Effector CD4-positive, alpha-beta T cell (primary cell): ENCODE results near the gene ORC4.
"Not testable (repeated sequence)": the region's sequence is repeated elsewhere in the genome, so short reads cannot be mapped to it uniquely, and the experiment has no call there.

Experiments used
- DNase-seq: peaks from one replicate; pipeline ENCODE4 v3.0.0-alpha.2; 2020

Gene ORC4

DNA sequence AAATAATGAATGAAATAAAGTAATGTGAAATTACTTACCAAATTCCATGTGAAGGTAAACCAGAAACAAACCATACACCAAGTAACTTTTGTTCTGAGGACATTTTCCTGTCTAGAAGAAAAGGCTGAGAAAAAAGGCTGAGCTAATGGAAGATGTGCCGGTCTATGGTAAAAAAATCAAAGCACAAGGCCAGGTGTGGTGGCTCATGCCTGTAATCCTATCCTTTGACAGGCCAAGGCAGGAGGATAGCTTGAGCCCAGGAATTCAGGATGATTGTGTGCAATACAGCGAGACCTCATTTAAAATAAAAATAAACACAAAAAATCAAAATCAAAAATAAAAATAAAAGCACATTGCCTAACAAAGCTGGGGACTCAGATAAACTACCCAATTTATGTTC lies 6.7 kb downstream of the ORC4 start:
- no peak for DNase-seq

DNA sequence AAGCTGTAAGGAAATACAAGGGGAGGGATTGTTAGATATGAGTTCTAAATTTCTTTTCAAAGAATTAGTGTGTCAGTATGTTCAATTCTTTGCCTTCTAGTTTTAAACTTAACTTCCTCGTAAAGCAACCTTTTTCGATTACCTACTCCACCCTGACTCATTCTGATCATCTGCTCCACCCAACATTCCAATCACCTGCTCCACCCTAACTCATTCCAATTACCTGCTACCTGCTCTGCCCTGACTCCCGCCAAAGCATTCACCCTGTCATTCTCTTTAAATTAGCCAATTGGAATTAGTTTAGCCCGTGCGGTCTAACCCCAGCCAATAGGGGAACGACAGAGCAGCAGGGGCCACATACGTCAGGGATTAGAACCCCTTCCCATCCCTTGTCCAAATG lies 12.1 kb downstream of the ORC4 start:
- not testable (repeated sequence) for DNase-seq

DNA sequence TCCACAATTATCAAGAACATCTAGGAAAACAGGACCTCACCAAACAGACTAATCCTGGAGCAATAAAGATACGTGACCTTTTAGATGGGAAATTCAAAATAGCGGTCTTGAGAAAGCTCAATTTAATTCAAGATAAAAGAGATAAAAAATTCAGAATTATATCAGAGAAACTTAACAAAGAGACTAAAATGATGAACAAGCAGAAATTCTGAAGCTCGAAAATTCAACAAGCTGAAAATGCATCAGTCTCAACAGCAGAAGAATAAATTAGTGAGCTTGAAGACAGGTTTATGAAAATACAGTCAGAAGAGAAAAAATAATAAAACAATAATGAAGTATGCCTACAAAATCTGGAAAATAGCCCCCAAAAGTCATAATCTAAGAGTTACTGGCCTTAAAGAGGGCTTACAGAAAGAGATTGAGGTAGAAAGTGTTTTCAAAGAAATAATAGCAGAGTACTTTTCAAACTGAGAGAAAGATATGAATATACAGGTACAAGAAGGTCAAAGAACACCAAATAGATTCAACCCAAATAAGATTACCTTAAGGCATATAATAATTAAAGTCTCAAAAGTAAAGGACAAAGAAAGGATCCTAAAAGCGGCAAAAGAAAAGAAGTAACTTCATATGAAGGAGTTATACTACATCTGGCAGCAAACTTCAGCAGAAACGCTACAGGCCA lies 13.2 kb downstream of the ORC4 start:
- no peak for DNase-seq

DNA sequence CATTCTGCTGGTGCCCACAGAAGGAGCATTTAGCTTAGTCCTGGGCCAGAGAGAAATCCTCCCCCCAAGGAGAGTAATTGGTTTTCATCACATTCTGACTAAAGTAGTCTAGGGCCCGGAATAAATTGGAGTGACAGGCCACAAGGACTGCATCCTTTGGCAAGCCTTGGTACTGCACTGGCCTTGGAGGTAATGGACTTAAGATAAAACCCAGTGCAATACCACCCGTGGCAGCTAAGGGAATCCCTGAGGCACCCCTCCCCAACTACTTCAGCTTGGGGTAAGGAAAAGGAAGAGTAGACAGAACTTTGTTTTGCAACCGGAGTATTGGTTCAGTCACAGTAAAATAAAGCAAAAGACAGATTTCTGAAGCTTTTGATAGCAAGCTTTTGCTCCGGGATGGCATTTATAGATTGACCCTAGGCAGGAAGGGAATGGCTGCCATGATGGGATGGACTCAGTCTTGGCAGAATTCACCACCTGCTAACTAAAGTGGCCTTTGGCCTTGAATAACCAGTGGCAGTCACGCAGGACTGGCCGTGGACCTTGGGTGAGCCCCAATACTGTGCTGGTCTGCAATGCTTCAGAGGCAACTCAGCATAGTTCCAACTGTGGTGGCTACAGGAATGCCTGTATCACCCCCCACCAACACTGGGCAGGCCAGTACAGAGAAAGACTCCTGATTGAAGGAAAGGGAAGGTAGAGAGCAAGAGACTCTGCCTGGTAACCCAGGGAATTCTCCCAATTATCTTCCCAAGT lies 14.1 kb downstream of the ORC4 start:
- DNase-seq, result no peak

- DNase-seq, result not testable (repeated sequence)
Observed at GRCh38 chr2:148002420-148002819, 18.1 kb downstream of the ORC4 start.

DNA sequence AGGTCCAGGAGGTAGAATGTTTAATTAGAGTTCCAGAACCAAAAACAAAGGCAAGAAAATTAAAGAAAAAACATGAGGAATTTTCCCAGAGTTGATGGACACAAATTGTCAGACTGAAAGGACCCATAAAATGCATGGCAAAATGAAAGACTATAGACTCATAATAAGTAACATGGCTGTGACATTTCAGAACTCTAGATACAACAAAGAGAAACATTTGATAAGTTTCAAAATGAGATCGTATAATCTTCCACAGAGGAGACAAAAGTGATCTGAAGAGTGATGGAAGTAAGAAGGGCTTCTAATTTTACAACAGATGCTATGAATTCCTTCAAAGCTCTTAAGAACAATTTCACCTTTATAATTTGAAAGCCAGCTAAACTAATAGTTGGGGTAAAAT lies 20.4 kb downstream of the ORC4 start:
- DNase-seq, result no peak

DNA sequence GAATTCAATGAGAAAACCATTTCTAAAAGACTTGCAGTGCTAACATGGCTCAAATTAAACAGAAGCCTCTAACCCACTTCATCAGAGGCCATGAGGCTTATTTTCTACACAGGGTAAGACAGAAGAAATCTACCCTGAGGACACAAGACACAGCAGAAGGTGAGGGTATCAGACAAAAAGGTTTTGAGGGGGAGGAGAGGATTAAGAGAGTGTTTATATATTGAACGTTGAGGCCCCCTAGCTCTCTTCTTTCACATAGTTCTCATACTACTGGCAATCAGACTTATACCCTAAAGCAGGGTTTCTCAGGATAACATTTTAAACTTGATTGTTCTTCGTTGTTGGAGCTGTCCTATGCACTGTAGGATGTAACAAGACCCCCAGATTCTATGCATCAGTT lies 21.4 kb downstream of the ORC4 start:
- no peak for DNase-seq

DNA sequence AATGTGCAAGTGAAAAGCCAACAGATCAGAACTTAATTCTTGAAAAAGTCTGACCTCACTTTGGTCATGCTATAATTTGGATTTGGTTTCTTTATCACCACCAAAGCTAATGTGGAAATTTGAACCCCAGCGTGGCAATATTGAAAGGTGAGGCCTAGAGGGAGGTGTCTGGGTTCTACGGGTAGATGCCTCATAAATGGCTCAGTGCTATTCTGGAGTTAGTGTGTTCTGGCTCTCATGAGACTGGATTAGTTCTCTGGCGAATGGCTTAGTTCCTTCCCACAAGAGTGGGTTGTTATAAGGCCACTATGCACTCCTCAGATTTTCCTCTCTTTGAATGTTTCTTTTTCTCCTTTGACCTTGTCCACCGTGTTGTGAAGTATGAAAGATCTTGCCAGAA lies 22.3 kb downstream of the ORC4 start:
- DNase-seq, result no peak

GRCh38 chr2:147996828-147997227 lies 23.7 kb downstream of the ORC4 start:
- no peak for DNase-seq

GRCh38 chr2:147994965-147995364 lies 25.6 kb downstream of the ORC4 start:
- DNase-seq, result not testable (repeated sequence)

DNA sequence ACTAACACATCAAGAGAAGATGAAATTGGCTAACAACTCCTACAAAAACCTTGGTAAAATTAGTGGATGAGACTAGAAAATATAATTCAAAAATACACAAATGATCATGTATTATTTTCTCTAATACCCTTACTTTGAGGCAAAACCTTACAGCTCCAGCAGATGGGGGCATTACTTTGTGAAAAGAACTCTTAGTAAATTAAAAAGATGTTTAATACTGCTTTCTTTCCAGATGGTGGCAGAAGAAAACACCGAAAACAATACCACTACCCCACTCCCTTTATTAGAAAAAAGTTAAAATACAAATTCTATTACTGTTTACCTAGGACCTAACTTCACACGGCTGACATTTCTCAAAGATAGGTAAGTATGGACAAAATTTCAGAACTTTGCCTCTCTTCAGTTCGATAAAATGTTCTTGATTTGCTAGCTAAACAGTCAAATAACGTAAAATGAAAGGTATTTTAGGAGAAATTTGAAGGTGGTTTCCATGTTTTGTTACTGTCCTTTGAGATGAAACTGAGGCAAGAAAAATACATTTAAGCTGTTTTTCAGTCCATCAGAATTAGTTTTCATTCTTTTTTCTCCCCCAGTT lies 30.6 kb downstream of the ORC4 start:
- peak; percentile 30 for DNase-seq

GRCh38 chr2:147989102-147989501 lies 31.4 kb downstream of the ORC4 start:
- DNase-seq, result no peak

- no peak for DNase-seq
Observed at GRCh38 chr2:147980940-147981528, 39.5 kb downstream of the ORC4 start.

DNA sequence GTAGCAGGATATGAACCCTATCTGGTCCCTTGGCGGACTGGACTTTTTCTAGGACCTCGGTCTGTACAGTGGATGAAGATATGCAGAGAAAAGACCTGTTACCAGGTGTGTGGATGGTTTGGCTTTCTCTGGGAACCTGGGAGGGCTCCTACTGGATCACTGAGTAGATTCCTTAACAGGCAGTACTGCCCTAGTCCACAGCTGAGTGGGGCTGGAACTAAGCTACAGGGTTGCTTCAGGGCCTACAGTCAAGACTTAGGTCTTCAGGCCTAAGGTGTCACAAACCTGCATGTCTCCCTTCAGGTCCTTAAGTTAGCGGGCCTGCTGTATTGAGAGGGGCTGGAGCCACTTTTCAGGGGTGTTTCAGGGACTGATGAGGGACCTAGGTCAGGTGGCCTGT lies 42.9 kb downstream of the ORC4 start:
- no peak for DNase-seq

DNA sequence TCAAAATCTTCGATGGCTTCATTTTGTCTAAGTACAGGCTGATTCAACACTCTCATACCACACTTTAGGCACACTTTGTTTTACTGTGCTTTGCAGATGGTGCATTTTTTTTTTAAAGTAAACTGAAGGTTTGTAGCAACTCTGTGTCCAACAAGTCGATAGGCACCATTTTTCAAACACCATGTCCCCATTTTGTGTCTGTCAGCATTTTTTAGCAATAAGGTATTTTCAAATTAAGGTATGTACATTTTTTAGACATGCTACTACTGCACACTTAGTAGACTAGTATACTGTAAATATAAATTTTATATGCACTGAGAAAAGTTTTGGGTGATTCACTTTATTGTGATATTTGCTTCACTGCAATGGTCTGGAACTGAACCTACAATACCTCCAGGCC lies 44.4 kb downstream of the ORC4 start:
- DNase-seq, result no peak

DNA sequence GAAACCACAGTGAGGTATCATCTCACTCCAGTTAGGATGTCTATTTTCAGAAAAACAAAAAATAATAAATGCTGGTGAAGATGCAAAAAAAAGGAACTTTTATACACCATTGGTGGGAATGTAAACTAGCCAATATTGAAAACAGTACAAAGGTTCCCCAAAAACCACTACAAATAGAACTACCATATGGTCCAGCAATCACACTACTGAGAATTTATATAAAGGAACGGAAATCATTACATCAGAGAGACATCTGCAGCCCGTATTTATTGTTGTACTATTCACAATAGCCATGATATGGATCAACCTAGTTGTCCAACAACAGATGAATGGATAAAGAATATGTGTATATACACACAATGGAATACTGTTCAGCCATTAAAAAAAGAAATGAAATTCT lies 52.0 kb downstream of the ORC4 start:
- DNase-seq, result no peak

GRCh38 chr2:147952118-147952517 lies 68.4 kb downstream of the ORC4 start:
- no peak for DNase-seq

DNA sequence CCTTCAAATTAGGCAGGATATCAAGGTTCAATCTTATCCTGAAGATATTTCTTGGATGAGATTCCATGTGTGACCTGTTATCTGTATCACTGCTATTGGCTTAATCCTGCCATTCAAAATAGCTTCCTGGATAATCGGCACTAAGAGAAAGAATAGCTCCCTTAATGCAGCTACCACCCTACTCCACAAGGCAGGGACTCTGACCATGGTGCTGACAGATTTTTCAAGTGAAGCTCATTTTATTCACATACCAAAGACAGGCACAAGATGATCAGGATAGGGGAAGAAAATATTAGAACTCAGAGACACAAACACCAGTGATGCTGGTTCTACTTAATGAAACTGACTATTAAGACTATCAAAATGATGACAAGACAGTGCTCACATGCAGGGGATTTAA lies 74.9 kb downstream of the ORC4 start:
- DNase-seq, result no peak

DNA sequence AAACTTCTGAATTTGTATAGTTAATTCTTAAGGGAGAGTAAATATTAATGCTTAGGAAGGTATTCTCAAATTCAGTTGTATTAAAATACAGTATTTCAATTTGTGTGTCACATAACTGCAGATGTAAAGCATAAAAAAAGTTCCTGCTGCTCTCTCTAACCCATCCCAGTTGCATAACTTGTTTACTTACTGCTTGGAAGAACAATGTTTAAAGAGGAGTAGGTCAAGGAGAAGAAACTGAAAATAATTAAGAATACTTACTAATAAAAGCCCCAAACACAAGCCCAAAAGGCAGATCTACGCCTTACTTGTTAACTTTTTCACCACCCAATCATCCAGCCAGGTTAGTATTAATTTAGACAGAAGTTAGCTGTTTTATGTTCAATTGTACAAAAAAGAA lies 81.2 kb downstream of the ORC4 start:
- no peak for DNase-seq

DNA sequence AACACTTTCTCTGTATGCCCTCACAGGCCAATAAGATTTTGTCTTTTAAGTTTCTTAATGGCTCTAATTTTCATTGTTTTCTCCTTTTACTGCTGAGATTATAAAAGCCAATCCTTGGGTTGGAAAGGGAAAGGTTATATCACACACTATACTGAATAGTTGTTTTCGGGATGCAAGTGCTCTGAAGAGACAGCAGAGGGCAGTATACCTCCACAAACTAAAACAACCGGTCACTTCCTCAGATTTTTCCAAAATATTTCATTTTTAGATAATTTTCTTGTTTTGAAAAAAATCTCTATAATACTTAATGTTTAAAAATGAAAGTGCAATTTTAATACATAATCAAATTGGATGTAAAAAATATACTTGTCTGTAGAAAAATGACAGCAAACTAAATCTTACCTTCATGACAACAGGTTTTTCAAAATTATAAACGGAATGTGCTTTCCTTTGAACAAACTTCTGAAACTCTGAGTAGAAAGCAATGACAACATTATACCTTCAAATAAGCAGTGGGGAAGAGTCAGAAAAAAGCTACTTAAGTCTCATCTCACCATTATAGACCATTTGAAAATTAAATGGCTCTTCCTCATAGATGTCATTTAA lies 82.7 kb downstream of the ORC4 start:
- no peak for DNase-seq

DNA sequence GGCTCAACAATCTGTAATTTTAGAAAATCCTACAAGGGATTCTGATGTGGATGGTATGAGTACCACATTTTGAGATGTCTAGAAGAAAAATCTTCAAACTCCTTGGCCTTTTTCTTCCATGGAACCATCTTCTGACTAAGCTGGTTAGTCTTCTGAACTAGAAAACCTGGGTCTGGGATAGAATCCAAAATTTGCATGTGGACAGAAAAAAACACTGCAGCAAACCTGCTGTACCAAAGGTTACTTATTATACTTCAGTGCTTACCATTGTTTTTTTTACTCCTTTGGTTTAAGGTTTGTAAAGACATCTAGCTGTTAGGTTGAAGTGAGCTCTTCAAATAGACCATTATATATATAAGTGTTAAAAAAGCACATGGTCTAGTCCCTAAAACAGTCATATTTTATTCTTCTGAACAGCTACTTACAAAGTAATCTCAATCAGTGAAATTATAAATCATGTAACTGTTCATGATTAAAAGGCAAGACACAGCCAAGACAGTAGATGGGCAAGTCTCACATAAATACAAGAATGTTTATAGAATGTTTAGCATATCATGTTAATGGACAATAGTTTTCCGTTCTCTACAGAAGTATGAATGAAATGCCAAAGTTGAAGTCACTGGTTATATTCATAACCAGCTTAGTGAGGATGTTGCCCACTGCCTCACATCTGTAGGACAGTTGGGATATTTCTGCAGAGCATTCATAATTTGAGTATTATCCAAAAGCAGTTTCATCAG lies 85.5 kb downstream of the ORC4 start:
- DNase-seq, result no peak

DNA sequence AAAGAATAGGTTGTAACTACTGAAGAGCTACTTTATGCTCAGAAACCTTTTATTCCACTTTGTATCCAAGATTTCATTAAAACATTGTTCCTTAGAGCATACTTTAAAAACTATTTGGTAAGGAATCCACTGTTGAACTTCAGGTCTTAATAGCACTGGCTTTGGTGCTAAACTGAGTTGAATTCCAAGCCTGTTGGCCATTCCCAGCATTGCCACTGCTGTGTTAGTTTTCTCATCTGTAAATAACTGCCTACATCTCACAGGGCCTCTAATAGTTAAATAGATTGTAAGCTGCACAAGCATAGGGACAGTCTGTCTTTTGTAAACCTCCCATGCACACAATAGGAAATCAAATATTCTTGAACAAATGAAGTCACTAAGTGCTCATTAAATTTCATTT lies 86.6 kb downstream of the ORC4 start:
- DNase-seq, result no peak
